ENCODE results near the gene HECTD4. TPM values are rescaled to one million over a fixed set of nuclear protein-coding genes. Genes with fewer than 3 reads are reported as not detected.

The HECTD4 gene
- total and polyA plus RNA-seq, 9 of the 15 experiments (the other 6 are each of a cell fraction or from before 2014, with no cell fraction given) = 3.5 to 33.3 (median 13.5) TPM

DNA sequence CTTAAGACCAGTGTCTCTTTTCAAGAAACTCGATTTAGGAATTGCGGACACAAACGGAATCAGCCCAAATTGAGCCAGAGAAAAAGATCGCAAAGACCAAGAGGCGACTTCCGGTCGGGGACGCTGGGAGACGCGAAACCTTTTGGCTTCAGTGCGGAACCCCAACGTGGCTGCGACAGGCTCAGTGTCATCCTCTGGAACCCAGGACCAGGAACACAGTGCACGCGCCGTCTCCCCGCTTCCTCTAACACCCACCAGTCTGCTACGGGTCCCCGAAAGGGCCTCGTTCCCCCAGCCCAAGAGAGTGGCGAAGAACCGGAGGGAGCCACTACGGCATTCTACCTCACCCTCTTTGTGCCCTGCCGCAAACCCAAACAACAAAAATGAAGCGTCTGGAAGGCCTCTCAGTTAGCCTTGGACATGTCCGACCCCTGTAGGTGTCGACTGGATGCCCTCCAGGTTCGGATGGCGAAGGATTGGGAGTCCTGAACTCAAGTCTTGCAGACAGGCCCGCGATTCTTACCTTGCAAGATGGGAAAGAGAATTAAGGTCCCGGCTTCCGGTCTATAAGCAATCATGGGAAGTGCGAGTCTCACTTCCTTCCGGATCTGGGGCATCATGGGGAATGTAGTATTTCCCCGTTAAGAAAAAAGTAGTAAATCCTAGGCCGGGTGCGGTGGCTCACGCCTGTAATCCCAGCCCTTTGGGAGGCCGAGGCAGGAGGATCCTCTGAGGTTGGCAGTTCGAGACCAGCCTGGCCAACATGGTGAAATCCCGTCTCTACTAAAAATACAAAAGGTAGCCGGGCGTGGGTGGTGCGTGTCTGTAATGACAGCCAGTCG lies 27.1 kb upstream of the HECTD4 start, which contains the start of gene RPL6 (continued):
- TF ChIP-seq ZBTB7A (IDR thresholded peaks at IDR 0.05; ENCODE audit: borderline replicate concordance, control insufficient read depth, low read depth, low read length) (0 out of 2 replicates have a peak, but pooled peaks have one; percentile 25), LEF1 (IDR thresholded peaks at IDR 0.05) (no peak; the same call in 1 of the 2 replicates), ZNF780A (CRISPR knock-in tag; IDR thresholded peaks at IDR 0.05) (no peak), FUS (optimal IDR thresholded peaks at IDR 0.05; ENCODE audit: low read depth, low read length) (no peak), GABPA (tag; conservative IDR thresholded peaks at IDR 0.05; ENCODE audit: low read depth) (peak; percentile 97), MBD2 (IDR thresholded peaks at IDR 0.05; ENCODE audit: borderline replicate concordance, low read depth) (peak; percentile 90), SMC3 (conservative IDR thresholded peaks at IDR 0.05; ENCODE audit: insufficient read depth, low read depth, low read length) (no peak), KDM1A (IDR thresholded peaks at IDR 0.05) (peak; percentile 87 to 93), TCF7L2 (IDR thresholded peaks at IDR 0.05; ENCODE audit: low read depth, low read length) (no peak), TAF9B (IDR thresholded peaks at IDR 0.05; ENCODE audit: partially characterized antibody) (peak; percentile 99), ETV1 (tag; conservative IDR thresholded peaks at IDR 0.05; ENCODE audit: low read depth) (peak; percentile 87), MTA3 (IDR thresholded peaks at IDR 0.05; ENCODE audit: borderline replicate concordance) (peak; percentile 95), MXI1 (IDR thresholded peaks at IDR 0.05; ENCODE audit: low read depth, low read length) (no peak), ZC3H11A (IDR thresholded peaks at IDR 0.05; ENCODE audit: low read depth, low read length) (no peak), NFYB (IDR thresholded peaks at IDR 0.05; ENCODE audit: extremely low read depth, insufficient read length) (no peak), KLF16 (IDR thresholded peaks at IDR 0.05) (no peak), BRF1 (IDR thresholded peaks at IDR 0.05; ENCODE audit: borderline replicate concordance, extremely low read depth, insufficient read length) (no peak), HSF4 (CRISPR knock-in tag; IDR thresholded peaks at IDR 0.05; ENCODE audit: borderline replicate concordance) (no peak), ZNF57 (CRISPR knock-in tag; IDR thresholded peaks at IDR 0.05) (no peak), SIRT6 (IDR thresholded peaks at IDR 0.05; ENCODE audit: low read depth, low read length) (no peak), TAL1 (IDR thresholded peaks at IDR 0.05) (no peak)
- TF ChIP-seq, protein P1, sequence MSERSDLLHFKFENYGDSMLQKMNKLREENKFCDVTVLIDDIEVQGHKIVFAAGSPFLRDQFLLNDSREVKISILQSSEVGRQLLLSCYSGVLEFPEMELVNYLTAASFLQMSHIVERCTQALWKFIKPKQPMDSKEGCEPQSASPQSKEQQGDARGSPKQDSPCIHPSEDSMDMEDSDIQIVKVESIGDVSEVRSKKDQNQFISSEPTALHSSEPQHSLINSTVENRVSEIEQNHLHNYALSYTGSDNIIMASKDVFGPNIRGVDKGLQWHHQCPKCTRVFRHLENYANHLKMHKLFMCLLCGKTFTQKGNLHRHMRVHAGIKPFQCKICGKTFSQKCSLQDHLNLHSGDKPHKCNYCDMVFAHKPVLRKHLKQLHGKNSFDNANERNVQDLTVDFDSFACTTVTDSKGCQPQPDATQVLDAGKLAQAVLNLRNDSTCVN (CRISPR knock-in tag; IDR thresholded peaks at IDR 0.05) = no peak
- TF ChIP-seq, protein P2, sequence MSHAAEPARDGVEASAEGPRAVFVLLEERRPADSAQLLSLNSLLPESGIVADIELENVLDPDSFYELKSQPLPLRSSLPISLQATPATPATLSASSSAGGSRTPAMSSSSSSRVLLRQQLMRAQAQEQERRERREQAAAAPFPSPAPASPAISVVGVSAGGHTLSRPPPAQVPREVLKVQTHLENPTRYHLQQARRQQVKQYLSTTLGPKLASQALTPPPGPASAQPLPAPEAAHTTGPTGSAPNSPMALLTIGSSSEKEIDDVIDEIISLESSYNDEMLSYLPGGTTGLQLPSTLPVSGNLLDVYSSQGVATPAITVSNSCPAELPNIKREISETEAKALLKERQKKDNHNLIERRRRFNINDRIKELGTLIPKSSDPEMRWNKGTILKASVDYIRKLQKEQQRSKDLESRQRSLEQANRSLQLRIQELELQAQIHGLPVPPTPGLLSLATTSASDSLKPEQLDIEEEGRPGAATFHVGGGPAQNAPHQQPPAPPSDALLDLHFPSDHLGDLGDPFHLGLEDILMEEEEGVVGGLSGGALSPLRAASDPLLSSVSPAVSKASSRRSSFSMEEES (CRISPR knock-in tag; IDR thresholded peaks at IDR 0.05) = no peak
- TF ChIP-seq, protein P3, sequence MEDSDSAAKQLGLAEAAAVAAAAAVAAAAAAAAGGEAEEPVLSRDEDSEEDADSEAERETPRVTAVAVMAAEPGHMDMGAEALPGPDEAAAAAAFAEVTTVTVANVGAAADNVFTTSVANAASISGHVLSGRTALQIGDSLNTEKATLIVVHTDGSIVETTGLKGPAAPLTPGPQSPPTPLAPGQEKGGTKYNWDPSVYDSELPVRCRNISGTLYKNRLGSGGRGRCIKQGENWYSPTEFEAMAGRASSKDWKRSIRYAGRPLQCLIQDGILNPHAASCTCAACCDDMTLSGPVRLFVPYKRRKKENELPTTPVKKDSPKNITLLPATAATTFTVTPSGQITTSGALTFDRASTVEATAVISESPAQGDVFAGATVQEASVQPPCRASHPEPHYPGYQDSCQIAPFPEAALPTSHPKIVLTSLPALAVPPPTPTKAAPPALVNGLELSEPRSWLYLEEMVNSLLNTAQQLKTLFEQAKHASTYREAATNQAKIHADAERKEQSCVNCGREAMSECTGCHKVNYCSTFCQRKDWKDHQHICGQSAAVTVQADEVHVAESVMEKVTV (CRISPR knock-in tag; IDR thresholded peaks at IDR 0.05) = no peak

Measured in K562 (cell line).